SK-N-SH (cell line): Measurements from ENCODE around the gene KRAS. TPM values are rescaled to one million over a fixed set of nuclear protein-coding genes. Genes with fewer than 3 reads are reported as not detected.

Experiments used
- CTCF ChIA-PET: fragments of 300-600, 350-600 bp; formaldehyde crosslinking; extraction: SDS; loops from one replicate; lab custom pipeline; 2021; lab: Yijun Ruan, JAX
- POLR2A ChIA-PET: fragments of 350-600 bp; sonication (Branson Sonifier 250); formaldehyde crosslinking; extraction: SDS; loops from one replicate; lab custom pipeline; 2020; ENCODE audit warnings: antibody characterized with exemption, inconsistent platforms; lab: Yijun Ruan, JAX
- DNase-seq: peaks from one replicate; pipeline ENCODE4 v3.0.0; 2012
- H2AFZ ChIP-seq: fragments of 200-600 bp; sonication (generic); 2 replicates; pipeline ENCODE4 v1.8.1; 2016; ENCODE audit warnings: antibody characterized with exemption, mild to moderate bottlenecking, low read depth
- H3F3A ChIP-seq: fragments of 200-600 bp; sonication (generic); replicated peaks from 2 replicates; pipeline ENCODE3; 2016; ENCODE audit warnings: antibody characterized with exemption, mild to moderate bottlenecking; ENCODE audit not compliant: insufficient read depth
- H3K27ac ChIP-seq, 2 experiments: fragments of 200-500 bp in 1 of 2; fragments of 200-600 bp in 1 of 2; sonication (Bioruptor generic) in 1 of 2; sonication (generic), shearing (Covaris generic) in 1 of 2; 2 replicates each; pipeline versions ENCODE4 v1.5.1 to v1.6.1; 2014 to 2016; ENCODE audit warnings: low read depth in 2 of 2, inconsistent platforms in 1 of 2, low read length in 1 of 2, mild to moderate bottlenecking in 1 of 2, mixed read lengths in 1 of 2
- H3K27me3 ChIP-seq: fragments of 200-600 bp; sonication (generic), shearing (Covaris generic); 2 replicates; pipeline ENCODE4 v1.6.1; 2016; ENCODE audit warnings: mixed run types; ENCODE audit not compliant: insufficient read depth
- H3K36me3 ChIP-seq, 2 experiments: fragments of 200-500 bp in 1 of 2; fragments of 200-600 bp in 1 of 2; sonication (Bioruptor generic) in 1 of 2; sonication (generic) in 1 of 2; replicated peaks in 1 of 2; 2 replicates each; pipeline versions ENCODE3 to v1.5.1; 2014 to 2016; ENCODE audit warnings: low read length in 1 of 2, mild to moderate bottlenecking in 1 of 2; ENCODE audit not compliant: insufficient read depth in 2 of 2, control insufficient read depth in 1 of 2
- H3K4me1 ChIP-seq, 2 experiments: fragments of 200-500 bp in 1 of 2; fragments of 200-600 bp in 1 of 2; sonication (Bioruptor generic) in 1 of 2; sonication (generic), shearing (Covaris generic) in 1 of 2; 2 replicates each; pipeline versions ENCODE4 v1.5.1 to v1.6.1; 2014 to 2016; ENCODE audit warnings: low read depth in 1 of 2, low read length in 1 of 2, mixed run types in 1 of 2; ENCODE audit not compliant: insufficient read depth in 2 of 2, control insufficient read depth in 1 of 2
- H3K4me2 ChIP-seq: fragments of 200-600 bp; sonication (generic), shearing (Covaris generic); 2 replicates; pipeline ENCODE4 v1.6.1; 2017; ENCODE audit warnings: mixed run types
- H3K4me3 ChIP-seq, 2 experiments: fragments of 200-500 bp in 1 of 2; fragments of 200-600 bp in 1 of 2; sonication (Bioruptor generic) in 1 of 2; sonication (generic), shearing (Covaris generic) in 1 of 2; 2 replicates each; pipeline versions ENCODE4 v1.5.1 to v1.8.1; 2014 to 2016; ENCODE audit warnings: low read depth in 2 of 2, inconsistent platforms in 1 of 2, low read length in 1 of 2, mild to moderate bottlenecking in 1 of 2, mixed read lengths in 1 of 2, moderate library complexity in 1 of 2
- H3K79me2 ChIP-seq: fragments of 200-600 bp; sonication (generic); 2 replicates; pipeline ENCODE4 v1.8.1; 2017; ENCODE audit warnings: mild to moderate bottlenecking; ENCODE audit not compliant: insufficient read depth
- H3K9ac ChIP-seq: fragments of 200-600 bp; sonication (generic); 2 replicates; pipeline ENCODE4 v1.6.1; 2017; ENCODE audit warnings: mixed run types
- H3K9me2 ChIP-seq: fragments of 200-600 bp; sonication (generic); 2 replicates; pipeline ENCODE4 v1.6.1; 2017; ENCODE audit warnings: mixed run types
- H3K9me3 ChIP-seq: fragments of 200-600 bp; sonication (generic); 2 replicates; pipeline ENCODE4 v1.6.1; 2017; ENCODE audit warnings: mixed run types, mild to moderate bottlenecking, moderate library complexity
- H4K20me1 ChIP-seq: fragments of 200-600 bp; sonication (generic); 2 replicates; pipeline ENCODE4 v1.6.1; 2017; ENCODE audit warnings: mild to moderate bottlenecking, mixed run types; ENCODE audit not compliant: insufficient read depth
- CTCF ChIP-seq: fragments of 200-600 bp; sonication (generic); IDR thresholded peaks from 2 replicates; pipeline ENCODE4 v1.6.1; 2017; ENCODE audit warnings: antibody characterized with exemption, mild to moderate bottlenecking, moderate library complexity
- ELF1 ChIP-seq: IDR thresholded peaks from 2 replicates; pipeline ENCODE4 v1.4.0; 2012
- EP300 ChIP-seq, 2 experiments: IDR thresholded peaks; 2 replicates each; pipeline versions ENCODE4 v1.4.0 to v1.6.1; 2012; ENCODE audit warnings: borderline replicate concordance in 1 of 2, low read depth in 1 of 2, low read length in 1 of 2
- EZH2phosphoT487 ChIP-seq: fragments of 200-600 bp; sonication (generic); IDR thresholded peaks from 2 replicates; pipeline ENCODE4 v1.6.1; 2017; ENCODE audit warnings: low read depth, mixed run types, mild to moderate bottlenecking, antibody characterized with exemption, moderate library complexity, borderline replicate concordance
- FOSL2 ChIP-seq: IDR thresholded peaks from 2 replicates; pipeline ENCODE4 v1.4.0; 2012; ENCODE audit warnings: low read depth, mild to moderate bottlenecking, moderate library complexity, borderline replicate concordance
- FOXJ3 ChIP-seq: sonication (generic); formaldehyde crosslinking; IDR thresholded peaks from 2 replicates; pipeline ENCODE4 v1.5.1; 2020; ENCODE audit warnings: mild to moderate bottlenecking, missing genetic modification reagents
- GABPA ChIP-seq: IDR thresholded peaks from 2 replicates; pipeline ENCODE4 v1.4.0; 2012; ENCODE audit warnings: low read depth, mild to moderate bottlenecking
- GATA2 ChIP-seq: sonication (generic); formaldehyde crosslinking; IDR thresholded peaks from 2 replicates; pipeline ENCODE4 v1.5.0; 2020; ENCODE audit warnings: mild to moderate bottlenecking, missing genetic modification reagents
- JUND ChIP-seq: IDR thresholded peaks from 2 replicates; pipeline ENCODE4 v1.4.0; 2012
- MAX ChIP-seq: IDR thresholded peaks from 2 replicates; pipeline ENCODE4 v1.4.0; 2012; ENCODE audit warnings: low read depth
- MEF2A ChIP-seq: IDR thresholded peaks from 2 replicates; pipeline ENCODE4 v1.4.0; 2012; ENCODE audit warnings: low read depth, borderline replicate concordance
- PBX3 ChIP-seq: IDR thresholded peaks from 2 replicates; pipeline ENCODE4; 2012
- POLR2AphosphoS5 ChIP-seq: IDR thresholded peaks from 2 replicates; pipeline ENCODE4 v1.6.1; 2012; ENCODE audit warnings: low read depth, low read length
- RCOR1 ChIP-seq: fragments of 150-350 bp; IDR thresholded peaks from 2 replicates; pipeline ENCODE4 v1.6.1; 2017; ENCODE audit warnings: antibody characterized with exemption, low read length
- REST ChIP-seq: IDR thresholded peaks from 2 replicates; pipeline ENCODE4 v1.6.1; 2012; ENCODE audit warnings: mild to moderate bottlenecking, low read depth, low read length, moderate library complexity
- RXRA ChIP-seq: IDR thresholded peaks from 2 replicates; pipeline ENCODE4 v1.4.0; 2012; ENCODE audit warnings: low read depth, mild to moderate bottlenecking, borderline replicate concordance
- SIN3A ChIP-seq: IDR thresholded peaks from 2 replicates; pipeline ENCODE4 v1.6.1; 2012; ENCODE audit warnings: low read depth, mild to moderate bottlenecking, low read length, moderate library complexity, borderline replicate concordance
- SMC3 ChIP-seq: IDR thresholded peaks from 2 replicates; pipeline ENCODE4 v1.6.1; 2012; ENCODE audit warnings: low read depth, low read length, improper control_type of control experiment
- TCF12 ChIP-seq: IDR thresholded peaks from 2 replicates; pipeline ENCODE4 v1.4.0; 2012
- TEAD4 ChIP-seq: IDR thresholded peaks from 2 replicates; pipeline ENCODE4 v1.4.0; 2012; ENCODE audit warnings: mild to moderate bottlenecking, borderline replicate concordance; ENCODE audit not compliant: insufficient read depth
- USF1 ChIP-seq: IDR thresholded peaks from 2 replicates; pipeline ENCODE4 v1.4.0; 2012; ENCODE audit warnings: low read depth, borderline replicate concordance
- USF2 ChIP-seq: fragments of 150-350 bp; IDR thresholded peaks from 2 replicates; pipeline ENCODE4 v1.6.1; 2017; ENCODE audit warnings: antibody characterized with exemption, low read length, low read depth, borderline replicate concordance
- YY1 ChIP-seq: IDR thresholded peaks from 2 replicates; pipeline ENCODE4 v1.4.0; 2012; ENCODE audit warnings: low read depth, mild to moderate bottlenecking
- ZBTB33 ChIP-seq: IDR thresholded peaks from 2 replicates; pipeline ENCODE4 v1.4.0; 2012; ENCODE audit warnings: low read depth, borderline replicate concordance
- WGBS: methylation state at CpG from one replicate; pipeline ENCODE4 v1.1.6; 2017; ENCODE audit warnings: low lambda C conversion rate; 5-methylcytosine and 5-hydroxymethylcytosine counted together
- polyA plus RNA-seq, 3 experiments: library from polyadenylated mRNA; depleted of rRNA; stranded (reverse); fragments of >200 nt; gene quantifications; 2 replicates each; pipeline ENCODE4 v1.2.3, GENCODE V29; 2012

Gene KRAS
- polyA plus RNA-seq, 1 of the 3 experiments (the other 2 are of a cell fraction), result 8.0 TPM

GRCh38 chr12:25200703-25201102, 50.0 kb downstream of the KRAS start:
- Histone ChIP-seq H3K4me3 (no peak overlapping the region), H3K9me2 (no peaks in the 10 kb centered on the region), H3K9me3 (no peaks in the 10 kb centered on the region), H3K4me1 (peaks cover 0 to 10% of the 10 kb centered on the region in 2 experiments), H3F3A (peaks cover 32% of the 10 kb centered on the region), H3K27ac (peak overlapping the region; percentile 50 to 67), H4K20me1 (no peaks in the 10 kb centered on the region), H3K4me2 (peak overlapping the region; percentile 43; the same call in 1 of the 2 replicates), H3K27me3 (no peaks in the 10 kb centered on the region), H3K36me3 (peaks cover 22 to 26% of the 10 kb centered on the region in 2 experiments), H2AFZ (no peak overlapping the region), H3K79me2 (peaks cover 19% of the 10 kb centered on the region; the same call in 1 of the 2 replicates), H3K9ac (no peak overlapping the region)
- POLR2A ChIA-PET, result no interaction called here
- TF ChIP-seq MEF2A (no peak), GABPA (no peak), EP300 (IDR thresholded peaks at IDR 0.05; ENCODE audit: borderline replicate concordance in 1 of 2, low read depth in 1 of 2, low read length in 1 of 2) (no peak; a peak in 1 of 4 replicates), REST (no peak), TCF12 (peak; percentile 46; the same call in 1 of the 2 replicates), RXRA (no peak), RCOR1 (no peak), GATA2 (CRISPR knock-in tag) (no peak), FOSL2 (peak; percentile 61; the same call in 1 of the 2 replicates), EZH2phosphoT487 (no peak), SMC3 (no peak), SIN3A (no peak), YY1 (0 out of 2 replicates have a peak, but pooled peaks have one; percentile 52), ELF1 (no peak), FOXJ3 (CRISPR knock-in tag) (no peak), POLR2AphosphoS5 (no peak), ZBTB33 (no peak), CTCF (no peak), TEAD4 (no peak), USF2 (no peak), USF1 (no peak), PBX3 (peak; percentile 53; the same call in 1 of the 2 replicates), MAX (peak; percentile 40; the same call in 1 of the 2 replicates), JUND (peak; percentile 64)
- no peak for DNase-seq
- CTCF ChIA-PET, result no interaction called here
- 41% methylated on average over 1 of the region's 1 CpG for WGBS
